ENCODE data around the gene GTF3C1.

DNA sequence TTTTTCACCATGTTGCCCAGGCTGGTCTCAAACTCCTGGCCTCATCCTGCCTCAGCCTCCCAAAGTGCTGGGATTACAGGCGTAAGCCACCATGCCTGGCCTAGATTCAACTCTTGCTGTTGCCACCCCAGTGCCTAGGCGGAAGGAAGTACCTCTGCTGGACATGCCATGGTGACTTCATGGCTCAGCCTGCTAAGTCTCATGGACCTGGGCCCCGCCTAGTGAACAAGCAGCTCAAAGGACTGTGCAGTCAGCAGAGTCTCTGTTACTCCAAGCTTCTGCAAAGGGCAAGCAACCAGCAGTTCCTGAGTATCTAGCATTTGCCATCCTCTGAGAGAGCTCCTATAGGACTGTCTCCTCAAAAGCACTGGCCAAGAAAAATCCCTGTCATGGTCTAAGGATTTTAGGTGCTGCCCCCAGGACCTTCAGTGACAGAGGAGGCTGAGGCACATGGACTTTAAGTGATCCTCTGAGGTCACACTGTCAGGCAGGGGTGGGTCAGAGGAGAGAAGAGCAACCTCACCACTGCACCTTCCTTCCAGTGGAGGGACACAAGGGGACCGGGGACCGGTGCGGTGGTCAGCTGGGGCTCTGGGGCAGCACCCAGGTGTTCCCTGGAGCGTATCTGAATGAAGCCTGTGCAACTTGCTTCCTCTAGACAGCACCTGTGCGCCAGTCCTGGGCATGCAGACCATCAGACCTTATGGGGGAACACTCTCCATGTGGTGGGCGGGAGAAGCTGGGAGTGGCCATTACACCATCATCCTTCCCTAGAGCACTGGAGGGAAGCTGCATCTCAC is 76.4 kb downstream of the GTF3C1 start:
- no peak for TF ChIP-seq POLR2A (IDR thresholded peaks at IDR 0.05)
- TF ChIP-seq CTCF (IDR thresholded peaks at IDR 0.05), result no peak
